Breast epithelium (tissue), 3 donors: ENCODE data around the gene MTR.

Experiments
- POLR2A ChIP-seq: fragments of 450-650 bp; IDR thresholded peaks from one replicate; pipeline ENCODE4 v1.6.1; 2016; ENCODE audit warnings: antibody characterized with exemption, mild to moderate bottlenecking, moderate library complexity
- TF ChIP-seq, protein P1 (sequence below), 3 donors: fragments of 450-650 bp; IDR thresholded peaks; one replicate each; pipeline ENCODE4 v1.5.1; 2016 to 2017; ENCODE audit warnings: antibody characterized with exemption in 3 of 3, mild to moderate bottlenecking in 3 of 3, moderate library complexity in 3 of 3

DNA sequence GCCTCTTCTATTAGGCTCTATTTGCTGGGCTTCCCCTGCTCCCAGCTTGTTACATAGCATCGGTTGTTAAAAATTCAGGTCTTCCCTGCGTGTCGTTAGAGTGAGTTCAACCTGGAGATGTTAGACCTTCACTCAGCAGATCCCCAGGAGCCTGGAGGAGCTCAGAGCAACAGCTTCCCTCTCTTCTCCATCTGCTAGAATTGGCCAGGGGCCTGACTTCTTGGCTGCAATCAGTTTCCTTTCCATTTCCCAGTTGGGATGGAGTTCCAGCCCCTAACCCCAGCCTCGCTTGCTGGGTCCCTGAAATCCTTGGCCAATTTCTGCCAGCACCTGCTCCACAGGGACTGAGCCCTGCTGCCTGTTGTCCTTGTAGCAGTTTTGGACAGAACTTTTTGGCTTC, 153.3 kb downstream of the MTR start:
- TF ChIP-seq POLR2A = no peak
- TF ChIP-seq, protein P1, sequence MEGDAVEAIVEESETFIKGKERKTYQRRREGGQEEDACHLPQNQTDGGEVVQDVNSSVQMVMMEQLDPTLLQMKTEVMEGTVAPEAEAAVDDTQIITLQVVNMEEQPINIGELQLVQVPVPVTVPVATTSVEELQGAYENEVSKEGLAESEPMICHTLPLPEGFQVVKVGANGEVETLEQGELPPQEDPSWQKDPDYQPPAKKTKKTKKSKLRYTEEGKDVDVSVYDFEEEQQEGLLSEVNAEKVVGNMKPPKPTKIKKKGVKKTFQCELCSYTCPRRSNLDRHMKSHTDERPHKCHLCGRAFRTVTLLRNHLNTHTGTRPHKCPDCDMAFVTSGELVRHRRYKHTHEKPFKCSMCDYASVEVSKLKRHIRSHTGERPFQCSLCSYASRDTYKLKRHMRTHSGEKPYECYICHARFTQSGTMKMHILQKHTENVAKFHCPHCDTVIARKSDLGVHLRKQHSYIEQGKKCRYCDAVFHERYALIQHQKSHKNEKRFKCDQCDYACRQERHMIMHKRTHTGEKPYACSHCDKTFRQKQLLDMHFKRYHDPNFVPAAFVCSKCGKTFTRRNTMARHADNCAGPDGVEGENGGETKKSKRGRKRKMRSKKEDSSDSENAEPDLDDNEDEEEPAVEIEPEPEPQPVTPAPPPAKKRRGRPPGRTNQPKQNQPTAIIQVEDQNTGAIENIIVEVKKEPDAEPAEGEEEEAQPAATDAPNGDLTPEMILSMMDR (IDR thresholded peaks at IDR 0.05) = no peak
